Measurements from ENCODE around the gene MRFAP1. TPM values are rescaled to one million over a fixed set of nuclear protein-coding genes. Genes with fewer than 3 reads are reported as not detected.
"Not testable (repeated sequence)": the region's sequence is repeated elsewhere in the genome, so short reads cannot be mapped to it uniquely, and the experiment has no call there.

The MRFAP1 gene
- polyA plus RNA-seq, 1 experiment, result 298 TPM

DNA sequence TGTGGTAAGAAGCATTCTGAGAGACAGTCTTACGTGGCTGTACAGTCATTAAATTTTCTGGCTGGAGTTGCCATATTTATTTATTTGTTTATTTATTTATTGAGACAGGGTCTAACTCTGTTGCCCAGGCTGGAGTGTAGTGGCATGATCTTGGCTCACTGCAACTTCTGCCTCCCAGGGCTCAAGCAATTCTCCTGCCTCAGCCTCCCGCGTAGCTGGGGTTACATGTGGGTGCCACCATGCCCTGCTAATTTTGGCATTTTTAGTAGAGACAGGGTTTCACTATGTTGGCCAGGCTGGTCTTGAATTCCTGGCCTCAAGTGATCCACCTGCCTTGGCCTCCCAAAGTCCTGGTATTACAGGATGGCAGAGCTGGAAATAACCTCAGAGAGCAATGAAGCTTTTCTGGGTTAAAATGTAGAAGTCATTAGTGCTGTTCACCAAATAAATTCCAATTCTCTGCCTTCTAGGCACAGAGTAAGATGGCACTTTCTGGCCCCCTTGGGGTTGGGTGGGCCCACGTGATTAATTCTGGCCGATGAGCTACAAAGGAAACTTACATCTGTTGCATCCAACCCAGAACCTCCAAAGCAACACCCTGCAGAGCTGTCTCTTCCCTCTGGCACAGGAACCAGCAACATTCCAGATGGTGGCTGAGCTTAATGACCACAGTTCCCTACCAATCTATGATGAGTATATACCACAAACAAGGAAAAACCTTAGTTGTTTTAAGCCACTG lies 4.5 kb downstream of the MRFAP1 start:
- Histone ChIP-seq H3K4me3 (ENCODE audit: low read depth, low read length) (no peak overlapping the region), H3K27me3 (ENCODE audit: control insufficient read depth, insufficient read depth, low read length) (no peaks in the 10 kb centered on the region), H3K9me3 (ENCODE audit: control insufficient read depth, insufficient read depth, low read length) (peaks cover 6% of the 10 kb centered on the region; the same call in 1 of the 2 replicates), H3K27ac (ENCODE audit: low read depth, low read length) (no peak overlapping the region)
- DNase-seq (ENCODE audit: low read depth, low spot score), result no peak
- CTCF ChIA-PET, result interaction anchor here (0.7 kb wide), 1 partner anchor 39 kb away, joined by 6 read pairs; no protein-coding TSS in a partner anchor
- POLR2A ChIA-PET, result no interaction called here
- TF ChIP-seq, protein P1, sequence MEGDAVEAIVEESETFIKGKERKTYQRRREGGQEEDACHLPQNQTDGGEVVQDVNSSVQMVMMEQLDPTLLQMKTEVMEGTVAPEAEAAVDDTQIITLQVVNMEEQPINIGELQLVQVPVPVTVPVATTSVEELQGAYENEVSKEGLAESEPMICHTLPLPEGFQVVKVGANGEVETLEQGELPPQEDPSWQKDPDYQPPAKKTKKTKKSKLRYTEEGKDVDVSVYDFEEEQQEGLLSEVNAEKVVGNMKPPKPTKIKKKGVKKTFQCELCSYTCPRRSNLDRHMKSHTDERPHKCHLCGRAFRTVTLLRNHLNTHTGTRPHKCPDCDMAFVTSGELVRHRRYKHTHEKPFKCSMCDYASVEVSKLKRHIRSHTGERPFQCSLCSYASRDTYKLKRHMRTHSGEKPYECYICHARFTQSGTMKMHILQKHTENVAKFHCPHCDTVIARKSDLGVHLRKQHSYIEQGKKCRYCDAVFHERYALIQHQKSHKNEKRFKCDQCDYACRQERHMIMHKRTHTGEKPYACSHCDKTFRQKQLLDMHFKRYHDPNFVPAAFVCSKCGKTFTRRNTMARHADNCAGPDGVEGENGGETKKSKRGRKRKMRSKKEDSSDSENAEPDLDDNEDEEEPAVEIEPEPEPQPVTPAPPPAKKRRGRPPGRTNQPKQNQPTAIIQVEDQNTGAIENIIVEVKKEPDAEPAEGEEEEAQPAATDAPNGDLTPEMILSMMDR (IDR thresholded peaks at IDR 0.05; ENCODE audit: low read depth, low read length), result no peak

DNA sequence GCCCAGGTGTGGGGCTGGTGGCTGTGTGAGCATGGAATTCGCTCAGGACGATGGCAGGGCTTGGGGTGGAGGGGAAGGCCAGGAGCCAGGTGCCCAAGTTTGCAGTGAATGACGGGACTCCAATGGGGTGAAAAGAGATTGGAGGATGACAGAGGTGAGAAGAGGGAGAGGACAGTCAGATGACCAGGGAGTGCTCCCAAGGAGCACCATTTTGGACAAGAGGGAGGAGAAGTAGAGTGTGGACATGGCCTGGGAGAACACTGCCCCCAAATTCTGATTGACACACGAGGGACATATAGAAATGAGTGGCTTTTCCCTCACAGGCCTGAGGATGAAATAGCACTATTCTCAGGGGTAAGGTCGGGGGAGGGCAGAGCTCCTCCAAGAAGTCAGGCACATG lies 6.7 kb downstream of the MRFAP1 start:
- no peak overlapping the region for H3K4me3 ChIP-seq (ENCODE audit: low read depth, low read length)
- ChIA-PET CTCF (no interaction called here), POLR2A (no interaction called here)
- peaks cover 3% of the 10 kb centered on the region for H3K27me3 ChIP-seq (ENCODE audit: control insufficient read depth, insufficient read depth, low read length)
- TF ChIP-seq, protein P1 (IDR thresholded peaks at IDR 0.05; ENCODE audit: low read depth, low read length), result no peak
- DNase-seq (ENCODE audit: low read depth, low spot score), result no peak
- no peaks in the 10 kb centered on the region for H3K9me3 ChIP-seq (ENCODE audit: control insufficient read depth, insufficient read depth, low read length)
- H3K27ac ChIP-seq (ENCODE audit: low read depth, low read length), result no peak overlapping the region

DNA sequence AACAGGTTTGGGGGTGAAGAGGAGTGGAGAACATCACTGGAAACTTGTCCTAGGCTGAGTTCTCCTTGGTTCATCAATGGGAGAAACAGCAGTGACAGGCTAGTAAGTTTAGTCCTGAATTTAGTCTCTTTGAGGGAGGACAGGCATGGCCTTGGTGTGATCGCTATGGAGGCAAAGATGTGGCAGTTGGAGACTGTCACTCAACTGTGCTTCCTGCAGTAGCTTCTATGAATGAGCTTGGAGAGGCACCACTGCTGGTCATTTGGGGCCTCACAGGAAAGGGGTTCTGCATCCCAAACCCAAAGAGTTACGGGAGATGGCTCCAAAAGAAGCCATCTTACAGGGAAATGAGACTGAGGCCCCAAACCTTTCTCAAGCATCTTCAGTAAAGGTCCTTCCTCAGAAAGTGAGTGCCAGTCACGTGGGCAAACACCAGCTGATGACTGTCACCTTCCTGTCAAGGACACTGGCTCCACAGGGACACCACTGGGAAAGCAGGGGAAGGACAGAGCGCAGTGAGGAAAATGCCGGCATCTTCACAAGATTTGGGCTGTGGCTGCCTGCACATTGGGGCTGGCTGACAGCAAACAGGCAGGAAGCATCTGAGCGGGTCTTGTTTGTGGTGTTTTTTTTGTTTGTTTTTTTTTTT lies 7.2 kb downstream of the MRFAP1 start:
- Histone ChIP-seq H3K4me3 (ENCODE audit: low read depth, low read length) (no peak overlapping the region), H3K27me3 (ENCODE audit: control insufficient read depth, insufficient read depth, low read length) (peaks cover 3% of the 10 kb centered on the region), H3K9me3 (ENCODE audit: control insufficient read depth, insufficient read depth, low read length) (no peaks in the 10 kb centered on the region), H3K27ac (ENCODE audit: low read depth, low read length) (no peak overlapping the region)
- TF ChIP-seq, protein P1 (IDR thresholded peaks at IDR 0.05; ENCODE audit: low read depth, low read length), result no peak
- CTCF ChIA-PET, result no interaction called here
- no peak for DNase-seq (ENCODE audit: low read depth, low spot score)
- POLR2A ChIA-PET, result no interaction called here

DNA sequence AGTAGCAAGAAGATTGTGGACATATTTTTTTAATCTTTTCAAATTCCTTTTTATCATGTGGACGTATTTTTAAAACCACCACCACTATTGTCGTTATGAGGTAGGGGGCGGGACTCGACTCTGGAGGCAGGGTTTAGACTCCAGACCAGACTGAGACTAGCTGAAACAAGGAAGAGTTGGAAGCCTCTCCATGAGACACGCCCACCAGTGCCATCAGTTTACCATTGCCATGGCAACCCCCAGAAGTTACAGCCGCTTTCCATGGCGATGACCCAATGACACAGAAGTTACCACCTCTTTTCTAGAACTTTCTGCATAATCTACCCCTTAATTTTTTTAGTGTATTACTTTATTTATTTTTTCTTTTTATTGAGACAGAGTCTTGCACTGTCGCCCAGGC lies 8.7 kb downstream of the MRFAP1 start:
- POLR2A ChIA-PET, result no interaction called here
- TF ChIP-seq, protein P1 (IDR thresholded peaks at IDR 0.05; ENCODE audit: low read depth, low read length), result no peak
- Histone ChIP-seq H3K4me3 (ENCODE audit: low read depth, low read length) (no peak overlapping the region), H3K9me3 (ENCODE audit: control insufficient read depth, insufficient read depth, low read length) (no peaks in the 10 kb centered on the region), H3K27me3 (ENCODE audit: control insufficient read depth, insufficient read depth, low read length) (peaks cover 3% of the 10 kb centered on the region), H3K27ac (ENCODE audit: low read depth, low read length) (no peak overlapping the region)
- DNase-seq (ENCODE audit: low read depth, low spot score), result no peak
- CTCF ChIA-PET, result no interaction called here

DNA sequence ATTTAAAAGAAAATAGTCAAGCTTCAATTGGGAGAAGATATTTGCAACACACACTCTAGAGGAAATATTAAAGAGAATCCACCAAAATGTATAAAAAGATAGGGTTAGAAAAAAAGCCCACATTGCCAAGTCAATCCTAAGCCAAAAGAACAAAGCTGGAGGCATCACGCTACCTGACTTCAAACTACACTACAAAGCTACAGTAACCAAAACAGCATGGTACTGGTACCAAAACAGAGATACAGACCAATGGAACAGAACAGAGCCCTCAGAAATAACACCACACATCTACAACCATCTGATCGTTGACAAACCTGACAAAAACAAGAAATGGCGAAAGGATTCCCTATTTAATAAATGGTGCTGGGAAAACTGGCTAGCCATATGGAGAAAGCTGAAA lies 13.7 kb downstream of the MRFAP1 start:
- H3K4me3 ChIP-seq (ENCODE audit: low read depth, low read length); H3K9me3 ChIP-seq (ENCODE audit: control insufficient read depth, insufficient read depth, low read length); H3K27ac ChIP-seq (ENCODE audit: low read depth, low read length); H3K27me3 ChIP-seq (ENCODE audit: control insufficient read depth, insufficient read depth, low read length); DNase-seq (ENCODE audit: low read depth, low spot score): not testable (repeated sequence)
- POLR2A ChIA-PET, result interaction anchor here (0.7 kb wide), 1 partner anchor 20 kb away, joined by 3 read pairs; a partner anchor contains a TSS
- CTCF ChIA-PET, result interaction anchor here (1.4 kb wide), 1 partner anchor 46 kb away, joined by 4 read pairs; no protein-coding TSS in a partner anchor

DNA sequence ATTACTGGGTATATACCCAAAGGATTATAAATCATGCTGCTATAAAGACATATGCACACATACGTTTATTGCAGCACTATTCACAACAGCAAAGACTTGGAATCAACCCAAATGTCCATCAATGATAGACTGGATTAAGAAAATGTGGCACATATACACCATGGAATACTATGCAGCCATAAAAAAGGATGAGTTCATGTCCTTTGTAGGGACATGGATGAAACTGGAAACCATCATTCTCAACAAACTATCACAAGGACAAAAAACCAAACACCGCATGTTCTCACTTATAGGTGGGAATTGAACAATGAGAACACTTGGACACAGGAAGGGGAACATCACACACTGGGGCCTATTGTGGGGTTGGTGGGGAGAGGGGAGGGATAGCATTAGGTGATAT lies 14.8 kb downstream of the MRFAP1 start:
- CTCF ChIA-PET, result interaction anchor here (1.4 kb wide), 1 partner anchor 45 kb away, joined by 4 read pairs; no protein-coding TSS in a partner anchor
- H3K27me3 ChIP-seq (ENCODE audit: control insufficient read depth, insufficient read depth, low read length); DNase-seq (ENCODE audit: low read depth, low spot score); H3K4me3 ChIP-seq (ENCODE audit: low read depth, low read length); H3K9me3 ChIP-seq (ENCODE audit: control insufficient read depth, insufficient read depth, low read length); H3K27ac ChIP-seq (ENCODE audit: low read depth, low read length); POLR2A ChIA-PET: not testable (repeated sequence)
